Upper lobe of left lung (tissue), 4 donors: ENCODE measurements around the gene DPP6.

Experiments
- EP300 ChIP-seq, 4 donors: sonication (generic); formaldehyde crosslinking; IDR thresholded peaks; one replicate each; pipeline ENCODE4 v1.5.1; 2017; ENCODE audit warnings: antibody characterized with exemption in 4 of 4, control low read depth in 2 of 4
- POLR2A ChIP-seq, 4 donors: fragments of 450-650 bp; IDR thresholded peaks; one replicate each; pipeline ENCODE4 v1.5.1; 2016 to 2017; ENCODE audit warnings: antibody characterized with exemption in 4 of 4, mild to moderate bottlenecking in 2 of 4
- TF ChIP-seq, protein P1 (sequence below), 6 experiments: fragments of 450-650 bp in 4 of 6; fragments of 200-600 bp in 2 of 6; sonication (generic) in 2 of 6; IDR thresholded peaks; one replicate each; pipeline ENCODE4 v1.5.1; 2016 to 2019; ENCODE audit warnings: antibody characterized with exemption in 6 of 6

DNA sequence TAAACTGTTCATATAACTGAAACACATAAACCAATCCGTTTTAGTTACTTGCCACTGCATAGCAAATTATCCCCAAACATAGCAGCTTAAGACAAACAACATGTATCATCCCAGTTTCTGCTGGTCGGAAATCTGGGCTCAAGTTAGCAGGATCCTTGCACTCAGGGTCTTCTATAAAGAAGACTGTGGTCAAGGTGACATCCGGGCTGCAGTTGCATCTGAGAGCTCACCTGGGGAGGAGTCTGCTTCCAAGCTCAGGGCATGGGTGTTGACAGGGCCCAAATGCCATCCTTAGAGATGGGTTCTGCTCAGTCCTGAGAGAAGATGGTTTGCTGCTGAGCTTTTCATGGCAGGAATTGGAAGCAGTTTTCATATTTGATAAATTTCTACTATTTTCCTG lies 519.6 kb downstream of the DPP6 start:
- TF ChIP-seq, protein P1, sequence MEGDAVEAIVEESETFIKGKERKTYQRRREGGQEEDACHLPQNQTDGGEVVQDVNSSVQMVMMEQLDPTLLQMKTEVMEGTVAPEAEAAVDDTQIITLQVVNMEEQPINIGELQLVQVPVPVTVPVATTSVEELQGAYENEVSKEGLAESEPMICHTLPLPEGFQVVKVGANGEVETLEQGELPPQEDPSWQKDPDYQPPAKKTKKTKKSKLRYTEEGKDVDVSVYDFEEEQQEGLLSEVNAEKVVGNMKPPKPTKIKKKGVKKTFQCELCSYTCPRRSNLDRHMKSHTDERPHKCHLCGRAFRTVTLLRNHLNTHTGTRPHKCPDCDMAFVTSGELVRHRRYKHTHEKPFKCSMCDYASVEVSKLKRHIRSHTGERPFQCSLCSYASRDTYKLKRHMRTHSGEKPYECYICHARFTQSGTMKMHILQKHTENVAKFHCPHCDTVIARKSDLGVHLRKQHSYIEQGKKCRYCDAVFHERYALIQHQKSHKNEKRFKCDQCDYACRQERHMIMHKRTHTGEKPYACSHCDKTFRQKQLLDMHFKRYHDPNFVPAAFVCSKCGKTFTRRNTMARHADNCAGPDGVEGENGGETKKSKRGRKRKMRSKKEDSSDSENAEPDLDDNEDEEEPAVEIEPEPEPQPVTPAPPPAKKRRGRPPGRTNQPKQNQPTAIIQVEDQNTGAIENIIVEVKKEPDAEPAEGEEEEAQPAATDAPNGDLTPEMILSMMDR (IDR thresholded peaks at IDR 0.05): no peak
- TF ChIP-seq EP300 (IDR thresholded peaks at IDR 0.05): no peak
- no peak for TF ChIP-seq POLR2A (IDR thresholded peaks at IDR 0.05)
